IMR-90 (cell line): ENCODE data around the gene DHX15. TPM values are rescaled to one million over a fixed set of nuclear protein-coding genes. Genes with fewer than 3 reads are reported as not detected.

Source experiments
- ATAC-seq: fragments of 200-7000 bp; cut with Tn5 transposase; 2 replicates; pipeline ENCODE4 v1.9.1; 2020; ENCODE audit warnings: low read depth, mild to moderate bottlenecking, moderate library complexity
- BruUV-seq: library from RNA; stranded (reverse); fragments of 400-500 nt; replicated peaks from 2 replicates; lab custom pipeline; 2021; lab: Mats Ljungman, UMichigan
- CTCF ChIA-PET: fragments of 300-600 bp; formaldehyde crosslinking; extraction: SDS; loops from one replicate; lab custom pipeline; 2021; ENCODE audit warnings: antibody characterized with exemption; lab: Yijun Ruan, JAX
- POLR2A ChIA-PET: fragments of 300-600 bp; sonication (Branson Sonifier 250); formaldehyde crosslinking; loops from one replicate; lab custom pipeline; 2022; ENCODE audit warnings: antibody characterized with exemption; ENCODE audit not compliant: unreplicated experiment; lab: Charles Lee
- DNase-seq: peaks from one replicate; pipeline ENCODE4 v3.0.0; 2013
- H2AFZ ChIP-seq: replicated peaks from 2 replicates; pipeline ENCODE3; 2013; ENCODE audit warnings: low read length, mild to moderate bottlenecking; ENCODE audit not compliant: poor library complexity
- H2AK5ac ChIP-seq: 2 replicates; pipeline ENCODE4 v1.6.1; 2013; ENCODE audit warnings: low read depth, low read length, inconsistent platforms
- H2AK9ac ChIP-seq: replicated peaks from 2 replicates; pipeline ENCODE3; 2013; ENCODE audit warnings: mild to moderate bottlenecking, low read depth, low read length, moderate library complexity; ENCODE audit not compliant: poor library complexity
- H2BK120ac ChIP-seq: 2 replicates; pipeline ENCODE4 v1.6.1; 2013; ENCODE audit warnings: low read depth, low read length, inconsistent platforms
- H2BK15ac ChIP-seq: 3 replicates; pipeline ENCODE4 v1.6.1; 2013; ENCODE audit warnings: low read depth, low read length, inconsistent platforms
- H2BK20ac ChIP-seq: 2 replicates; pipeline ENCODE4 v1.6.1; 2013; ENCODE audit warnings: low read depth, mild to moderate bottlenecking, inconsistent platforms, low read length, moderate library complexity
- H2BK5ac ChIP-seq: 2 replicates; pipeline ENCODE4 v1.6.1; 2013; ENCODE audit warnings: mild to moderate bottlenecking, low read depth, low read length, inconsistent platforms; ENCODE audit not compliant: poor library complexity, severe bottlenecking
- H3K14ac ChIP-seq: replicated peaks from 2 replicates; pipeline ENCODE4 v1.6.1; 2013; ENCODE audit warnings: low read depth, low read length, inconsistent platforms
- H3K18ac ChIP-seq: 2 replicates; pipeline ENCODE4 v1.6.1; 2013; ENCODE audit warnings: low read depth, low read length, control low read depth
- H3K23ac ChIP-seq: 2 replicates; pipeline ENCODE4 v1.6.1; 2013; ENCODE audit warnings: low read depth, low read length, inconsistent platforms
- H3K27ac ChIP-seq: 2 replicates; pipeline ENCODE4 v1.5.1; 2013; ENCODE audit warnings: mild to moderate bottlenecking, control low read depth, low read length; ENCODE audit not compliant: insufficient read depth
- H3K27me3 ChIP-seq: 2 replicates; pipeline ENCODE4 v1.6.1; 2013; ENCODE audit warnings: low read length; ENCODE audit not compliant: control insufficient read depth, insufficient read depth
- H3K36me3 ChIP-seq: 2 replicates; pipeline ENCODE4 v1.6.1; 2013; ENCODE audit warnings: low read length, mixed read lengths; ENCODE audit not compliant: control insufficient read depth, insufficient read depth
- H3K4ac ChIP-seq: 2 replicates; pipeline ENCODE4 v1.6.1; 2013; ENCODE audit warnings: low read depth, low read length, inconsistent platforms
- H3K4me1 ChIP-seq: 2 replicates; pipeline ENCODE4 v1.6.1; 2013; ENCODE audit warnings: low read length, mixed read lengths; ENCODE audit not compliant: control insufficient read depth, insufficient read depth
- H3K4me2 ChIP-seq: 2 replicates; pipeline ENCODE4 v1.6.1; 2013; ENCODE audit warnings: low read depth, mild to moderate bottlenecking, control low read depth, low read length, moderate library complexity
- H3K4me3 ChIP-seq: 2 replicates; pipeline ENCODE4 v1.5.1; 2013; ENCODE audit warnings: low read depth, mild to moderate bottlenecking, control low read depth, low read length, moderate library complexity; ENCODE audit not compliant: insufficient read depth
- H3K56ac ChIP-seq: 2 replicates; pipeline ENCODE4 v1.6.1; 2013; ENCODE audit warnings: low read length, inconsistent platforms; ENCODE audit not compliant: insufficient read depth; ENCODE audit errors: extremely low read depth
- H3K79me1 ChIP-seq, 2 experiments: 2 replicates each; pipeline ENCODE4 v1.6.1; 2013; ENCODE audit warnings: low read length in 2 of 2, inconsistent platforms in 1 of 2, low read depth in 1 of 2
- H3K9ac ChIP-seq: 2 replicates; pipeline ENCODE4 v1.6.1; 2013; ENCODE audit warnings: low read depth, low read length, control low read depth
- H3K9me1 ChIP-seq: 2 replicates; pipeline ENCODE4 v1.6.1; 2013; ENCODE audit warnings: low read length, inconsistent platforms; ENCODE audit not compliant: insufficient read depth
- H3K9me3 ChIP-seq: 2 replicates; pipeline ENCODE4 v1.6.1; 2013; ENCODE audit warnings: low read length; ENCODE audit not compliant: control insufficient read depth, insufficient read depth
- H4K20me1 ChIP-seq: 2 replicates; pipeline ENCODE4 v1.6.1; 2013; ENCODE audit warnings: low read length, inconsistent platforms; ENCODE audit not compliant: insufficient read depth
- H4K5ac ChIP-seq: 2 replicates; pipeline ENCODE4 v1.6.1; 2013; ENCODE audit warnings: mild to moderate bottlenecking, low read depth, low read length, control low read depth
- H4K8ac ChIP-seq, 2 experiments: 2 replicates each; pipeline ENCODE4 v1.6.1; 2013; ENCODE audit warnings: low read depth in 2 of 2, low read length in 2 of 2, control low read depth in 1 of 2, inconsistent platforms in 1 of 2
- H4K91ac ChIP-seq: 2 replicates; pipeline ENCODE4 v1.6.1; 2013; ENCODE audit warnings: low read depth, low read length, inconsistent platforms; ENCODE audit not compliant: insufficient read depth
- CEBPB ChIP-seq: IDR thresholded peaks from 2 replicates; pipeline ENCODE4 v1.6.1; 2012; ENCODE audit warnings: low read depth, low read length, improper control_type of control experiment
- CHD1 ChIP-seq: IDR thresholded peaks from 2 replicates; pipeline ENCODE4 v1.6.1; 2012; ENCODE audit warnings: low read depth, low read length, improper control_type of control experiment
- CTCF ChIP-seq: conservative IDR thresholded peaks from 2 replicates; pipeline ENCODE4 v1.5.1; 2012; ENCODE audit warnings: mild to moderate bottlenecking, low read depth, low read length, improper control_type of control experiment
- FOS ChIP-seq: fragments of 150-350 bp; IDR thresholded peaks from 2 replicates; pipeline ENCODE4 v1.6.1; 2016; ENCODE audit warnings: low read depth, low read length
- MAZ ChIP-seq: IDR thresholded peaks from 2 replicates; pipeline ENCODE4 v1.6.1; 2012; ENCODE audit warnings: low read depth, mild to moderate bottlenecking, low read length, improper control_type of control experiment, moderate library complexity, borderline replicate concordance
- MXI1 ChIP-seq: IDR thresholded peaks from 2 replicates; pipeline ENCODE4 v1.6.1; 2012; ENCODE audit warnings: low read depth, mild to moderate bottlenecking, low read length, moderate library complexity, borderline replicate concordance
- POLR2A ChIP-seq: IDR thresholded peaks from 2 replicates; pipeline ENCODE4 v1.6.1; 2012; ENCODE audit warnings: mild to moderate bottlenecking, low read depth, low read length
- RAD21 ChIP-seq: IDR thresholded peaks from 2 replicates; pipeline ENCODE4 v1.6.1; 2012; ENCODE audit warnings: low read length, improper control_type of control experiment
- RCOR1 ChIP-seq: IDR thresholded peaks from 2 replicates; pipeline ENCODE4 v1.6.1; 2012; ENCODE audit warnings: mild to moderate bottlenecking, low read length, improper control_type of control experiment; ENCODE audit not compliant: insufficient replicate concordance
- RFX5 ChIP-seq: IDR thresholded peaks from 2 replicates; pipeline ENCODE4 v1.8.0; 2012; ENCODE audit warnings: low read depth, mild to moderate bottlenecking, low read length, moderate library complexity
- SMC3 ChIP-seq: fragments of 150-350 bp; IDR thresholded peaks from 2 replicates; pipeline ENCODE4 v1.6.1; 2016; ENCODE audit warnings: low read depth, mild to moderate bottlenecking, antibody characterized with exemption, low read length, moderate library complexity
- USF2 ChIP-seq: fragments of 150-350 bp; IDR thresholded peaks from 2 replicates; pipeline ENCODE4 v1.6.1; 2017; ENCODE audit warnings: mild to moderate bottlenecking, antibody characterized with exemption, low read length, low read depth
- WGBS, 2 experiments: methylation state at CpG; one replicate each; pipeline versions ENCODE4 v1.1.5 to v1.1.7; 2013; ENCODE audit warnings: missing lambda C conversion rate in 2 of 2; ENCODE audit not compliant: insufficient read length in 1 of 2; ENCODE audit errors: extremely low coverage in 2 of 2; 5-methylcytosine and 5-hydroxymethylcytosine counted together
- dilution Hi-C: fragments of 300-500 bp; cut with HindIII; formaldehyde crosslinking; loops from one replicate; pipeline ENCODE4 v1.14.3; 2018; ENCODE audit warnings: low sequenced_read_pairs; ENCODE audit not compliant: unreplicated experiment
- in situ Hi-C: fragments of 300-500 bp; cut with MboI; formaldehyde crosslinking; loops from 3 replicates; pipeline ENCODE4 v1.14.3; 2019; ENCODE audit warnings: low sequenced_read_pairs, inconsistent platforms, mixed read lengths
- intact Hi-C: fragments of 100-400 bp; cut with micrococcal nuclease; formaldehyde crosslinking; loops from 2 replicates; pipeline ENCODE4 v1.10.0; 2022
- polyA plus RNA-seq, 3 experiments: library from polyadenylated mRNA; depleted of rRNA; stranded (reverse); fragments of >200 nt; gene quantifications; 2 replicates each; pipeline ENCODE4 v1.2.3, GENCODE V29; 2012; ENCODE audit warnings: low replicate concordance in 1 of 3
- total RNA-seq: library from RNA; depleted of rRNA; stranded (reverse); fragments of >200 nt; gene quantifications from 2 replicates; pipeline ENCODE4 v1.2.3, GENCODE V29; 2012

The DHX15 gene
- total and polyA plus RNA-seq, 2 of the 4 experiments (the other 2 are of a cell fraction), result 97.9 to 172 TPM

DNA sequence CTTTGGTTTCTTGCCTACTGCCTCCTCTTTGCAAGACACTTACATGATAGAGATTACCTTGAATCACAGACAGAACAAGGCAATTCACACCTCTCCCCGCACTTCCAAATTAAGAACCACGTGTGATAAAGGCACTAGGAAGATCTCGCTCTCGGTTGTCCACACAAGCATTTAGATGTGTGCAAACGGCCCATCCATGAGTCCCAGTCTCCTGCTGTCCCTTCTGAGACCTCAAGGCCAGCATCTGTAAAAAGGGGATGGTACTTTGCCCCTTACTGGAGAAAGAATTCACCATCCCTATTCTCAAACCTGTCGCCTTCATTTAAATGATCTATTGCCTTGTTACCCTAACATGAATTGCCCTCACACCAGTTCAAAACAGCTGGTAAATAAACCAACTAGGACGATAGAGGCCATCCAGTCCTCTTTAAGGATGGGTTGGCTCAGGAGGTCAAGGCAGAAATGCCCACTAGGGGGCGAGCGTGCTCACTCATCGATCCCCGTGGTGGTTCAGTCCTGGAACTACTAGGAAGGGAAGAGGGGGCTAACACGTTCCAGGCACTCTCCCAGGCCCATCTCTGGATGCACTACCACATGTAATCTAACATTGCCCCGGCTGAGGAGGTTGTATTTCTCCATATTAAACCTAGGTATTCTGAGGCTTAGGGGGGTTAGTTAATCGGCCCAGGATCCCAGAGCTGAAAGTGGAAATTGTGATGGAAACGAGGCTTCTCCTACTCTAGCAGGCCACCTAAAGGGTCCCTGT is 95.8 kb downstream of the DHX15 start:
- H3K9me3 ChIP-seq, result no peaks in the 10 kb centered on the region
- H3K4me1 ChIP-seq, result no peaks in the 10 kb centered on the region
- H3K23ac ChIP-seq, result no peak overlapping the region
- H2BK5ac ChIP-seq, result no peak overlapping the region
- no peaks in the 10 kb centered on the region for H3K36me3 ChIP-seq
- peaks cover 22% of the 10 kb centered on the region for H3K27me3 ChIP-seq
- no peak overlapping the region for H2BK20ac ChIP-seq
- dilution Hi-C loops, result no loop called here
- no peak overlapping the region for H2BK15ac ChIP-seq
- no peak overlapping the region for H4K91ac ChIP-seq
- CTCF ChIA-PET, result interaction anchor here (0.6 to 1.7 kb wide), 5 partner anchors 18 to 492 kb away, joined by 3 to 8 read pairs (median 5); no protein-coding TSS in a partner anchor
- no peak overlapping the region for H2AK5ac ChIP-seq
- no peaks in the 10 kb centered on the region for H3K9me1 ChIP-seq
- no peak overlapping the region for H3K9ac ChIP-seq
- no peaks in the 10 kb centered on the region for H3K79me1 ChIP-seq
- peak overlapping the region; percentile 5 for H2AFZ ChIP-seq
- H3K4me3 ChIP-seq, result no peak overlapping the region
- H3K27ac ChIP-seq, result no peak overlapping the region
- no peak overlapping the region for H2BK120ac ChIP-seq
- H4K20me1 ChIP-seq, result no peaks in the 10 kb centered on the region
- no TSS peak for BruUV-seq
- 48% methylated on average over 4 of the region's 15 CpGs; no CpG with 5 or more reads in 1 of the 2 experiments for WGBS, 2 experiments
- no peak overlapping the region for H3K4me2 ChIP-seq
- POLR2A ChIA-PET, result no interaction called here
- H3K18ac ChIP-seq, result no peak overlapping the region
- no peak overlapping the region for H3K14ac ChIP-seq
- TF ChIP-seq RCOR1, result no peak
- TF ChIP-seq RAD21, result peak; percentile 84
- no peak for TF ChIP-seq CHD1
- TF ChIP-seq CEBPB, result no peak
- no peak for TF ChIP-seq POLR2A
- peak; percentile 86 for TF ChIP-seq CTCF
- no peak for TF ChIP-seq RFX5
- TF ChIP-seq MAZ, result no peak
- TF ChIP-seq MXI1, result no peak
- TF ChIP-seq SMC3, result peak; percentile 66
- no peak for TF ChIP-seq FOS
- no peak for TF ChIP-seq USF2
- no peak overlapping the region for H3K56ac ChIP-seq
- in situ Hi-C loops, result loop anchor here (5.0 to 25.0 kb wide), 2 partner anchors 199 to 499 kb away; no protein-coding TSS in a partner anchor
- no peak overlapping the region for H3K4ac ChIP-seq
- intact Hi-C loops, result loop anchor here (1.0 to 5.0 kb wide), 5 partner anchors 64 to 879 kb away; partner anchors contain the start of gene CCDC149
- H2AK9ac ChIP-seq, result no peak overlapping the region
- DNase-seq, result peak; percentile 62
- no peak overlapping the region for H4K8ac ChIP-seq
- peak; percentile 95 for ATAC-seq
- H4K5ac ChIP-seq, result no peak overlapping the region
